OCI-LY7 (cell line): ENCODE data around the gene MAS1. TPM values are rescaled to one million over a fixed set of nuclear protein-coding genes. Genes with fewer than 3 reads are reported as not detected.

Experiments
- BruUV-seq: library from RNA; stranded (reverse); fragments of 400-500 nt; replicated peaks from 2 replicates; lab custom pipeline; 2021; lab: Mats Ljungman, UMichigan
- CTCF ChIA-PET: fragments of 300-600 bp; sonication (Branson Sonifier 250); formaldehyde crosslinking; loops from one replicate; lab custom pipeline; 2022; ENCODE audit warnings: antibody characterized with exemption; ENCODE audit not compliant: unreplicated experiment; lab: Charles Lee
- POLR2A ChIA-PET: fragments of 300-600 bp; sonication (Branson Sonifier 250); formaldehyde crosslinking; loops from one replicate; lab custom pipeline; 2022; ENCODE audit warnings: antibody characterized with exemption; lab: Charles Lee
- DNase-seq: peaks from one replicate; pipeline ENCODE4 v3.0.0-alpha.2; 2015; ENCODE audit warnings: low spot score
- H2AFZ ChIP-seq: fragments of 200-600 bp; sonication (generic), shearing (Covaris generic); 2 replicates; pipeline ENCODE4 v1.6.1; 2014; ENCODE audit warnings: mild to moderate bottlenecking, antibody characterized with exemption, low read length, moderate library complexity
- H3K27ac ChIP-seq: fragments of 200-600 bp; sonication (generic); 2 replicates; pipeline ENCODE4 v1.5.1; 2014; ENCODE audit warnings: mixed run types, low read depth, mild to moderate bottlenecking, moderate library complexity, low read length, inconsistent platforms; ENCODE audit not compliant: poor library complexity, severe bottlenecking
- H3K36me3 ChIP-seq: fragments of 200-600 bp; sonication (generic); 2 replicates; pipeline ENCODE4 v1.6.1; 2014; ENCODE audit warnings: mild to moderate bottlenecking, antibody characterized with exemption, low read length, moderate library complexity, mixed read lengths; ENCODE audit not compliant: insufficient read depth
- H3K4me1 ChIP-seq: fragments of 200-600 bp; sonication (generic); 2 replicates; pipeline ENCODE4 v1.5.1; 2014; ENCODE audit warnings: mild to moderate bottlenecking, low read length; ENCODE audit not compliant: insufficient read depth, poor library complexity, severe bottlenecking
- H3K4me2 ChIP-seq: fragments of 200-600 bp; sonication (generic); 2 replicates; pipeline ENCODE4 v1.6.1; 2014; ENCODE audit warnings: mild to moderate bottlenecking, low read length
- H3K4me3 ChIP-seq: fragments of 200-600 bp; sonication (generic); 2 replicates; pipeline ENCODE4 v1.5.1; 2014; ENCODE audit warnings: mild to moderate bottlenecking, low read depth, low read length; ENCODE audit not compliant: poor library complexity, severe bottlenecking
- H3K79me2 ChIP-seq: fragments of 200-600 bp; sonication (generic); 2 replicates; pipeline ENCODE4 v1.6.1; 2016; ENCODE audit warnings: low read depth, mild to moderate bottlenecking, low read length, moderate library complexity, mixed read lengths; ENCODE audit not compliant: insufficient read depth
- H3K9me2 ChIP-seq: fragments of 200-600 bp; sonication (generic); 2 replicates; pipeline ENCODE4 v1.6.1; 2016; ENCODE audit warnings: mild to moderate bottlenecking, low read length, mixed read lengths; ENCODE audit not compliant: insufficient read depth
- H3K9me3 ChIP-seq: fragments of 200-600 bp; sonication (generic); 2 replicates; pipeline ENCODE4 v1.6.1; 2014; ENCODE audit warnings: mild to moderate bottlenecking, mixed run types, low read length, mixed read lengths
- H4K20me1 ChIP-seq: fragments of 200-600 bp; sonication (generic); 2 replicates; pipeline ENCODE4 v1.6.1; 2014; ENCODE audit warnings: mild to moderate bottlenecking, antibody characterized with exemption, low read length, moderate library complexity, mixed read lengths; ENCODE audit not compliant: insufficient read depth
- CTCF ChIP-seq: fragments of 200-600 bp; sonication (generic); conservative IDR thresholded peaks from 2 replicates; pipeline ENCODE4 v1.5.1; 2014; ENCODE audit warnings: mild to moderate bottlenecking, antibody characterized with exemption, low read length, moderate library complexity, mixed read lengths
- EZH2phosphoT487 ChIP-seq: fragments of 200-600 bp; sonication (generic); IDR thresholded peaks from 2 replicates; pipeline ENCODE4 v1.6.1; 2018; ENCODE audit warnings: low read depth, borderline replicate concordance, mild to moderate bottlenecking, mixed run types, antibody characterized with exemption, low read length, moderate library complexity, mixed read lengths
- intact Hi-C: fragments of 100-400 bp; cut with micrococcal nuclease; formaldehyde crosslinking; loops from one replicate; pipeline ENCODE4 v1.10.0; 2022; ENCODE audit not compliant: unreplicated experiment
- total RNA-seq, 2 experiments: library from RNA; depleted of rRNA in 1 of 2; stranded (reverse); fragments of >200 nt in 1 of 2; shearing (Covaris generic) in 1 of 2; gene quantifications; 2 replicates each; pipeline ENCODE4 v1.2.3, GENCODE V29; 2014 to 2022

The MAS1 gene
- total RNA-seq, 2 experiments from 2014 or later = under 0.01 TPM; not detected in 1

- CTCF ChIA-PET = no interaction called here
- Histone ChIP-seq H2AFZ (no peak overlapping the region), H3K4me1 (peaks cover 8% of the 10 kb centered on the region), H3K9me2 (no peaks in the 10 kb centered on the region), H3K27ac (no peak overlapping the region), H4K20me1 (no peaks in the 10 kb centered on the region), H3K79me2 (no peaks in the 10 kb centered on the region), H3K36me3 (no peaks in the 10 kb centered on the region), H3K4me2 (no peak overlapping the region), H3K9me3 (no peaks in the 10 kb centered on the region), H3K4me3 (no peak overlapping the region)
- DNase-seq = no peak
- BruUV-seq = no TSS peak
- POLR2A ChIA-PET = interaction anchor here (0.5 to 1.7 kb wide), 5 partner anchors 15 to 625 kb away, joined by 3 to 4 read pairs (median 3); partner anchors contain the start of gene MRPL18
- no peak for TF ChIP-seq EZH2phosphoT487
- intact Hi-C loops = no loop called here
Observed at GRCh38 chr6:159866286-159867247, 24.2 kb upstream of the MAS1 start.

- no peaks in the 10 kb centered on the region for H4K20me1 ChIP-seq
- peaks cover 10% of the 10 kb centered on the region for H3K4me1 ChIP-seq
- no peaks in the 10 kb centered on the region for H3K36me3 ChIP-seq
- H3K79me2 ChIP-seq = no peaks in the 10 kb centered on the region
- H3K4me3 ChIP-seq = no peak overlapping the region
- ChIA-PET CTCF (no interaction called here), POLR2A (interaction anchor here (0.5 kb wide), 1 partner anchor 144 kb away, joined by 3 read pairs; no protein-coding TSS in a partner anchor)
- no peaks in the 10 kb centered on the region for H3K9me3 ChIP-seq
- no peak for TF ChIP-seq CTCF
- TF ChIP-seq EZH2phosphoT487 = no peak
- intact Hi-C loops = no loop called here
- no peak overlapping the region for H3K4me2 ChIP-seq
- no peak for DNase-seq
- BruUV-seq = no TSS peak
- no peak overlapping the region for H2AFZ ChIP-seq
- no peak overlapping the region for H3K27ac ChIP-seq
- H3K9me2 ChIP-seq = no peaks in the 10 kb centered on the region
Observed at GRCh38 chr6:159871241-159871640, 19.5 kb upstream of the MAS1 start.

- Histone ChIP-seq H3K9me2 (no peaks in the 10 kb centered on the region), H3K36me3 (no peaks in the 10 kb centered on the region), H3K27ac (no peak overlapping the region), H4K20me1 (no peaks in the 10 kb centered on the region), H3K79me2 (no peaks in the 10 kb centered on the region), H3K4me1 (peaks cover 10% of the 10 kb centered on the region), H2AFZ (no peak overlapping the region), H3K9me3 (no peaks in the 10 kb centered on the region), H3K4me3 (no peak overlapping the region), H3K4me2 (no peak overlapping the region)
- BruUV-seq = no TSS peak
- CTCF ChIA-PET = no interaction called here
- POLR2A ChIA-PET = no interaction called here
- no peak for DNase-seq
- intact Hi-C loops = no loop called here
- TF ChIP-seq EZH2phosphoT487 = no peak
- no peak for TF ChIP-seq CTCF
Observed at GRCh38 chr6:159871906-159872305, 18.9 kb upstream of the MAS1 start.
